ENCODE results near the gene WWC2.

GRCh38 chr4:183172881-183173280, 73.8 kb downstream of the WWC2 start:
- no peak for TF ChIP-seq POLR2A (IDR thresholded peaks at IDR 0.05)
- no peak for TF ChIP-seq CTCF (IDR thresholded peaks at IDR 0.05)
